ENCODE measurements around the gene ZNRF1. TPM values are rescaled to one million over a fixed set of nuclear protein-coding genes. Genes with fewer than 3 reads are reported as not detected.

The ZNRF1 gene
- total RNA-seq, 1 donor from 2014 or later = 115 TPM

DNA sequence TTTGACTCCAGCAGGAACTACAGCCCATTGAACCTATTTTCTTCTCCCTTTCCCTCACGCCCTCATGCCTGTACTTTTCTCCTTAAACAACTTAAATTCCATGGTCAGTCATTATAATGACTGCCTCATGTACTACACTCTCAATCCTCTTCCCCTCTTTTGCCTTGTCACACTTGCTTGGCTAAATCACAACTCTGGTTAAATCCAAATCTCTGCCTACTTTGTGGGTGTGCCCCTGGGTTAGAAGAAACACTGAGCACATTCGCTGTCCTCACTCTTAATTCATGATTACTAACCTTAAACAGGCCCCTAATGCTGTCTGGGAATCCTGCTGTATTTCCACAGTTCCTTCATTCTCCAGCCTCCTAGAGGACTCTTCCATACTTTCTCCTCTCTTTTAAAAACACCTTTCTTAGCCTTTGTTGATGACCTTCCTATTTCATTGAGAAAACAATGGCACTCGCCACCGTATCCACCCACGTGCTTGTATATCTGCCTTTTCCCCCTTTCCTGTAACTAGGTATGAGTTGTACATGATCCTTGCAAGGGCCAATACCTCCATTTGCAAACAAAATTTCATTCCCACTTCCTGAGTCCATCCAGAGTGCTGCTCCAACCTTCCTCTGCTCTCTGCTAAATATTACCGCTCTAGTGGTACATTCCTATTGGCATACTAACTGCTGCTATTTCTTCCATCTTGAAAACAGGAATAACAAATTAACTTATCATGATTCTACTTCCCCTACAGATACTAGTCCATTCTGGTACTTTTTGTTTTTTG is 28.9 kb downstream of the ZNRF1 start:
- H3K4me3 Mint-ChIP-seq (ENCODE audit: unreplicated experiment) = no peak overlapping the region
- H3K27me3 Mint-ChIP-seq (ENCODE audit: unreplicated experiment) = peaks cover 1% of the 10 kb centered on the region
- peaks cover 29% of the 10 kb centered on the region for H3K4me1 Mint-ChIP-seq (ENCODE audit: unreplicated experiment)
- H3K27ac Mint-ChIP-seq (ENCODE audit: unreplicated experiment) = no peak overlapping the region
- no peaks in the 10 kb centered on the region for H3K9me3 Mint-ChIP-seq (ENCODE audit: unreplicated experiment)
- no peak for DNase-seq (ENCODE audit: low spot score)
- TF ChIP-seq, protein P1, sequence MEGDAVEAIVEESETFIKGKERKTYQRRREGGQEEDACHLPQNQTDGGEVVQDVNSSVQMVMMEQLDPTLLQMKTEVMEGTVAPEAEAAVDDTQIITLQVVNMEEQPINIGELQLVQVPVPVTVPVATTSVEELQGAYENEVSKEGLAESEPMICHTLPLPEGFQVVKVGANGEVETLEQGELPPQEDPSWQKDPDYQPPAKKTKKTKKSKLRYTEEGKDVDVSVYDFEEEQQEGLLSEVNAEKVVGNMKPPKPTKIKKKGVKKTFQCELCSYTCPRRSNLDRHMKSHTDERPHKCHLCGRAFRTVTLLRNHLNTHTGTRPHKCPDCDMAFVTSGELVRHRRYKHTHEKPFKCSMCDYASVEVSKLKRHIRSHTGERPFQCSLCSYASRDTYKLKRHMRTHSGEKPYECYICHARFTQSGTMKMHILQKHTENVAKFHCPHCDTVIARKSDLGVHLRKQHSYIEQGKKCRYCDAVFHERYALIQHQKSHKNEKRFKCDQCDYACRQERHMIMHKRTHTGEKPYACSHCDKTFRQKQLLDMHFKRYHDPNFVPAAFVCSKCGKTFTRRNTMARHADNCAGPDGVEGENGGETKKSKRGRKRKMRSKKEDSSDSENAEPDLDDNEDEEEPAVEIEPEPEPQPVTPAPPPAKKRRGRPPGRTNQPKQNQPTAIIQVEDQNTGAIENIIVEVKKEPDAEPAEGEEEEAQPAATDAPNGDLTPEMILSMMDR (IDR thresholded peaks at IDR 0.05; ENCODE audit: unreplicated experiment) = no peak
- H3K36me3 Mint-ChIP-seq (ENCODE audit: low read depth, unreplicated experiment) = peaks cover 9% of the 10 kb centered on the region

DNA sequence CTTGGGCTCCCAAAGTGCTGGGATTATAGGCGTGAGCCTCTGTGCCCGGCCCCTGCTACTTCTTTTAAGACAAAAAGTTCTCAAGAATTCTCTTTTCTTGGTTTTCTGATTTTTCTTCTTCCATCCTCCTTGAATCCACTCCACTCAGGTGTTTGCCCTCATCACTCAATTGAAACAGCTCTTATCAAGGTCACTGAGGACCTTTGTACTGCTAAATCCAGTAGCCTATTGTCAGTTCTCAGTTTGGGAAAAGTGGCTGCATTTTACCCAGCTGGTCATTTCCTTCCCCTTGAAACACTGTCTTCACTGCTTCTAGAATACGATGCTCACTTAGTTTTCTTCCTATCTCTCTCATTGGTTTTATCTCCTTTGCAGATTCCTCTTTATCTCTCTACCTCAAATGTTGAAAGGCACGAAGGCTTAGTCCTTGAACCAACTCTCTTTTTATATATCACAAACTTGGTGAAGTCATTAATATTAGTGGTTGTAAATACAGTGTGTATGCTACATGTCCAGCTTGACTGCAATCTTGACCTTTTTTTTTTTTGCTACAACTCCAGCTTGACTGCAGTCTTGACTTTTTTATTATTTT is 29.8 kb downstream of the ZNRF1 start:
- TF ChIP-seq, protein P1 (IDR thresholded peaks at IDR 0.05; ENCODE audit: unreplicated experiment) = no peak
- H3K4me3 Mint-ChIP-seq (ENCODE audit: unreplicated experiment) = no peak overlapping the region
- no peaks in the 10 kb centered on the region for H3K9me3 Mint-ChIP-seq (ENCODE audit: unreplicated experiment)
- no peak overlapping the region for H3K27ac Mint-ChIP-seq (ENCODE audit: unreplicated experiment)
- H3K4me1 Mint-ChIP-seq (ENCODE audit: unreplicated experiment) = peaks cover 22% of the 10 kb centered on the region
- H3K27me3 Mint-ChIP-seq (ENCODE audit: unreplicated experiment) = no peaks in the 10 kb centered on the region
- no peak for DNase-seq (ENCODE audit: low spot score)
- peaks cover 3% of the 10 kb centered on the region for H3K36me3 Mint-ChIP-seq (ENCODE audit: low read depth, unreplicated experiment)

GRCh38 chr16:75029854-75030253 is 31.0 kb downstream of the ZNRF1 start:
- H3K27ac Mint-ChIP-seq (ENCODE audit: unreplicated experiment) = no peak overlapping the region
- no peak for DNase-seq (ENCODE audit: low spot score)
- no peak overlapping the region for H3K4me3 Mint-ChIP-seq (ENCODE audit: unreplicated experiment)
- H3K36me3 Mint-ChIP-seq (ENCODE audit: low read depth, unreplicated experiment) = peaks cover 3% of the 10 kb centered on the region
- TF ChIP-seq, protein P1 (IDR thresholded peaks at IDR 0.05; ENCODE audit: unreplicated experiment) = no peak
- no peaks in the 10 kb centered on the region for H3K27me3 Mint-ChIP-seq (ENCODE audit: unreplicated experiment)
- peaks cover 18% of the 10 kb centered on the region for H3K4me1 Mint-ChIP-seq (ENCODE audit: unreplicated experiment)
- no peaks in the 10 kb centered on the region for H3K9me3 Mint-ChIP-seq (ENCODE audit: unreplicated experiment)

DNA sequence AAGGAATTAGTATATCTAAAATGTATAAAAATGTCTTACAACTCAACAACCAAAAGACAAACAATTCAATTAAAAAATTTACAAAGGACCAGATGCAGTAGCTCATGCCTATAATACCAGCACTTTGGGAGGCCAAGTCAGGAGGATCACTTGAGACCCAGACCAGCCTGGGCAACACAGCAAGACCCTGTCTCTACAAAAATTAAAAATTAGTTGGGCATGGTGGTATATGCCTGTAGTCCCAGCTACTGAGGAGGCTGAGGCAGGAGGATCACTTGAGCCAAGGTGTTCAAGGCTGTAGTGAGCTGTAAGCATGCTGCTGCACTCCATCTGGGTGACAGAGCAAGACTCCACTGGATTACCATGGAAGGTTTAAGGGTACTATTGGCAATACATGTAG is 33.8 kb downstream of the ZNRF1 start:
- TF ChIP-seq, protein P1 (IDR thresholded peaks at IDR 0.05; ENCODE audit: unreplicated experiment) = no peak
- Mint-ChIP-seq H3K27me3 (ENCODE audit: unreplicated experiment) (no peaks in the 10 kb centered on the region), H3K9me3 (ENCODE audit: unreplicated experiment) (no peaks in the 10 kb centered on the region), H3K4me3 (ENCODE audit: unreplicated experiment) (no peak overlapping the region), H3K27ac (ENCODE audit: unreplicated experiment) (peak overlapping the region; percentile 80), H3K4me1 (ENCODE audit: unreplicated experiment) (peaks cover 14% of the 10 kb centered on the region), H3K36me3 (ENCODE audit: low read depth, unreplicated experiment) (peaks cover 5% of the 10 kb centered on the region)
- no peak for DNase-seq (ENCODE audit: low spot score)

DNA sequence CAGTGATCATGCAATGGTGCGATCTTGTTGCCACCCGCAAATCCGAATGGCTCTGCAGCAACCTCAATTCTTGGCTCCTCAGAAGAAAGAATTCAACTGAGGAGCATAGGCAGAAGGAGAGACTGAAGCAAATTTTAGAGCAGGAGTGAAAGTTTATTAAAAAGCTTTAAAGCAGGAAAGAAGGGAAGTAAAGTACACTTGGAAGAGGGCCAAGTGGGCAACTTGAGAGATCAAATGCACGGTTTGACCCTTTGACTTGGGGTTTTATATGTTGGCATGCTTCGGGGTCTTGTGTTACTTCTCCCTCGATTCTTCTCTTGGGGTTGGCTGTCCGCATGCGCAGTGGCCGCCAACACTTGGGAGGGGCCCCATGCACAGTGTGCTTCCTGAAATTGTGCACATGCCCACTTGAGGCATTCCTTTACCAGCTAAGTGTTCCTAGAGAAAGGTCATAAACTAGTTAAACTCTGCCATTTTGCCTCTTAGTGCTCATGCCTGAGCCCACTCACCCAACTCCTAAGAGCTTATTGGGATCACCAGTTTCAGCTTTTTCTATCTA is 36.7 kb downstream of the ZNRF1 start:
- DNase-seq (ENCODE audit: low spot score) = no peak
- Mint-ChIP-seq H3K27ac (ENCODE audit: unreplicated experiment) (no peak overlapping the region), H3K27me3 (ENCODE audit: unreplicated experiment) (peaks cover 2% of the 10 kb centered on the region), H3K4me1 (ENCODE audit: unreplicated experiment) (peaks cover 14% of the 10 kb centered on the region), H3K9me3 (ENCODE audit: unreplicated experiment) (no peaks in the 10 kb centered on the region), H3K4me3 (ENCODE audit: unreplicated experiment) (no peak overlapping the region), H3K36me3 (ENCODE audit: low read depth, unreplicated experiment) (peaks cover 14% of the 10 kb centered on the region)
- TF ChIP-seq, protein P1 (IDR thresholded peaks at IDR 0.05; ENCODE audit: unreplicated experiment) = no peak
